ENCODE results near the gene LOXL1.
"Not testable (repeated sequence)": the region's sequence is repeated elsewhere in the genome, so short reads cannot be mapped to it uniquely, and the experiment has no call there.

LOXL1 gene

DNA sequence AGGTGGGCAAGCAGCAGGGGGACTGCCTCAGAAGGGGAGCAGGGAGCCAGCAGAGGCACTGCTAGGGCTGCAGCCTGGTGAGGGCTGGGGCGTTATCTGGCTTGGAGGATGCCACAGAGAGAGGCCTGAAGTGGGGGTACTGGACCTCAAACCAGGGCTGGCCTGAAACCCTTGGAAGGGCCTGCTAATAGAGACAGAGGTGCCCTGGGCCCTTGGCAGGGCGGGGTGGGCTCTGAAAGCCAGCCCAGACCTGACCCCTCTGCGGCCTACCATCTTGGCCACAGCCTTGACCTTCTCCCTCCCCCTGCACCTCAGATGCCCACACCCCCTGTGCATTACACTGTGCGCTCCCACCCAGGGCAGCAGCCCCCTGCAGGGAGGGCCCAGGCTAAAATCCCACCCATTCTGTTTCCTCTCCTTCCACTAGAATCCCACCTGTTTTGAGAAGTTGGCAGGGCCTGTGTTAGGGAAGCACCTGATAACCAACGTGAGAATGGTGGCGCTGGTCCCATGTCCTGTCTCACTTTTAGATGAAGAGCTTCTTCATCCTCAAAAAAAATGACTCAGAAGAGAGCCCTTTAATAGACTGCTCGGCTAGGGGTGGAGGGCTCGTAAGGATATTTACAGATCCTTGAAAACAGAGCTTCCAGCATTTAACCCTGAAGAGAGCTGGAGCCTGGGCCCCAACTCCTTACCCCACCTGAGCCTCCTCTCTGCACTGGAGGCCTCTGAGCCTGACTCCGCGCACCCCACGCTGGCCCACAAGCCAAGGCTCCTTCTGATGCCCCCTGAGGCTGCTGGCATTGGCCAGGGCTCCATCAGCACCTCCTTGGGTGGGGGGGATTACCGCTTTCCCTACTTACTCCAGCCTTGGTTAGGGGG, 29.8 kb downstream of the LOXL1 start:
- DNase-seq, result no peak

DNA sequence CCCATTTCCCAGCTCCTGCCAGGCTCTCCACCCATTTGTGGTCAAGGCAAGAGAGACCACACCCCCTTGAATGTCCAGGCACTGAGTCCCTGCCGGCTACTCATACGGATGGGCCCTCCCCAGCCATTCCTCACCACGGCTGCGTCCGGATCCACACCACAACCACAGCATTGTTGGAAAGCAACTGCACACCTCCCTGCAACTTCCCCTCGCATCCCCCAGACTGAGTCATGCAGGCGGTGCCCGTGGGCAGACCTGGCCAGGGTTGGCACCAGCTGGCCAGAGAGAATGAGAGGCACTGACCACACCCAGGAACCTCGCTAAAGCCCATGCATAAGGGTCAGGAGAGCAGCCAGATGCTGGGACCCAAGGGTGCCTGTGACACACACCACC, 30.5 kb downstream of the LOXL1 start:
- no peak for DNase-seq

DNA sequence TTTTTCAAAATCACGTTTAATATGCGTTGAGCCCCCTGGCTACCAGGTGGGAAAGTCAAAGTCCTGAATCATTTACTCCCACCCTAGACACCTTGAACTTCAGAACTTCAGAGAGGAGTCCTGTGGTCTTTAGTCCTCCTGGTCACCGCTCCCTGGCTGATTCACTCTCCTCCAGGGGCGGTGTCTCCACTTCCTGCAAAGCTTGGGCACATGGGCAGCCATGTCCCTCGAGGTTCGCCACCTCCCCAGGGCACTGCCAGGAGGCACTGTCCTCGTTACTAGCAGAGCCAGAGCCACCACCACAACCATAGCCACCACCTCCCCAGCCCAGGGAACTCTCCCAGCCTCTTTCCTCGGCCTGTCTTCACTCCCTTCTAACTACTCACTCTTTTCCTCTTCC, 31.0 kb downstream of the LOXL1 start:
- DNase-seq, result no peak

DNA sequence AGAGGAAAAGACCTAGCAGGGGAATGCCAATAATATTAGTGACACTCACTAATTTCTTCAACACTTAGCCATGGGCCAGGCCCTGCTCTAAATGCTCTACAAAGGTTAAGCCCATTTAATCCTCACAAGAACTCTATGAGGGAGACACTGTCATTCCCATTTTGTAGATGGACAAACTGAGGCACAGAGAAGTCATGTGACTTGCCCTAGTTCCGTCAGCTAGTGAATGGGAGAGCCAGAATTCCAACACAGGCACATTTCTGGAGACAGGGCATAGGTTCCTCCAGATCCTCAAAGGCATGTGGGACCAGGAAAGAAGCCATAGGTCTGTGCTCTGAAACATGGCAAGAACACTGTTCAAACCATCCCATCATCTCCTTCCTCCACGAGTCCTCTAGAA, 31.5 kb downstream of the LOXL1 start:
- DNase-seq, result no peak

DNA sequence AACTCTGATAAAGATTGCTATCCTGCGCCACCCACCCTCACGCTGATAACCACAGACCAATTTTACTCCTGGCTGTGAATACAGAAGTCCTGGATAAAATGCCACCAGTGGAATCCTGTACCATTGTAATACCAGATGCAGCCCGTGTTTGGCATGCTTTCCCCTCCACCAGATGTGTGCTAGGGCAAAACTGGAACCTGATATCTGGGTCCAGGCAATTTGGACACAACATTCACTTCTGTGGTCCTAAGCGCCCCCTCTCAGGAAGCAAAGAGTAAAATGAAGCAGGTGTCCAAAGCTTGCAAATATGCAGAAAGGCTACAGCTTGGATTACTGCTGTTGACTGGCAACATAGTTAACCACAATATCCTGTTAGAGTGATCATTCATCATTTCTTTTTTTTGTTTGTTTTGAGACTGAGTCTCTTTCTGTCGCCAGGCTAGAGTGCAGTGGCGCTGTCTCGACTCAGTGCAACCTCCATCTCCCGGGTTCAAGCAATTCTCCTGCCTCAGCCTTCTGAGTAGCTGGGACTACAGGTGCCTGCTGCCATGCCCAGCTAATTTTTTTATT, 32.8 kb downstream of the LOXL1 start:
- peak; percentile 57 for DNase-seq

DNA sequence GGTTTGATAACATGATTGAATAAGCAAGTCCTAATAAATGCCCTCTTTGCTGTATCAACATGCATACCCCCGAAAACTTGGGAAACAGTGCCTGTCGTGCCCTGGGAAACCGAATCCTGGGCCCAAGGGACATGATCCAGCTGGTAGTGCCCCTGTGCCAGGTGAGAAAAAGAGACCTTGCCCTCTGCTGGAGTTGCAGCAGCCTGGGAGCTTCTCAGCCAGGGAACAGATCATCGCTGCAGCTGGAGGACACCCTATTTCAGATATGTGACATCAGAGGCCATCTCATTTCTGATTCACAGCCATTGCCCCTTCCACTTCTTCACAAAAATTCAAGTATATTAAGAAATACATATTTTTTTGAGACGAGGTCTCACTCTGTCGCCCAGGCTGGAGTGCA, 33.5 kb downstream of the LOXL1 start:
- DNase-seq, result no peak

DNA sequence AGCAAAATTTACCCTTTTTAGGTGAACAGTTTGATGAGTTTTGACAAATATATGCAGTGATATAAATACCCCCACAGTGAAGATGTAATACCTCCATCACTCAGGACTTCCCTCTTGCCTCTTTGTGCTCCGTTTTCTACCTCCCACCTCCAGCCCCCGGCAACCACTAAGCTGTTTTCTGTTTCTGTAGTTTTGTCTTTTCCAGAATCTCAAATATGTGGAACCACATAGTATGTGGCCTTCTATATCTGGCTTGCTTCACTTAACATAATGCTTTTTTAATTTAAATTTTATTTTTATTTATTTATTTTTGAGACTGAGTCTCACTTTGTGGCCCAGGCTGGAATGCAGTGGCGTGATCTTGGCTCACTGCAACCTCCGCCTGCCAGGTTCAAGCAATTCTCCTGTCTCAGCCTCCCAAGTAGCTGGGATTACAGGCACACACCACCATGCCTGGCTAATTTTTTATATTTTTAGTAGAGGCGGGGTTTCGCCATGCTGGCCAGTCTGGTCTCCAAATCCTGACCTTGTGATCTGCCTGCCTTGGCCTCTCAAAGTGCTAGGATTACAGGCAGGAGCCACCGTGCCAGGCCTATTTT, 34.3 kb downstream of the LOXL1 start:
- DNase-seq, result not testable (repeated sequence)

DNA sequence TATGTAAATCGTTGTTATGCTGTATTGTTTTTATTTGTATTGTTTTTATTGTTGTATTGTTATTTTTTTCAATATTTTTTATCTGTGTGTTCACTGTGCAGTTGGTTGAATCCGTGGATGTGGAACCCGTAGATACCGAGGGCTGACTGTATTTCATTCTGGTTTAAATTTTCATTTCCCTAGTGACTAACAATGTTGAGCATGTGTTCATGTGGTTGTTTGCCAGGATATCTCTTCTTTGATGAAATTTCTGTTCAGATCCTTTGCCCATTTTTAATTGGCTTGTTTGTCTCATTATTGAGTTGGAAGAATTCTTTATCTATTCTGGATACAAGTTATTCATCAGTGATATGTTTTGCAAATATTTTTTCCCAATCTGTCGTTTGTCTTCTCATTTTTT, 36.2 kb downstream of the LOXL1 start:
- no peak for DNase-seq

DNA sequence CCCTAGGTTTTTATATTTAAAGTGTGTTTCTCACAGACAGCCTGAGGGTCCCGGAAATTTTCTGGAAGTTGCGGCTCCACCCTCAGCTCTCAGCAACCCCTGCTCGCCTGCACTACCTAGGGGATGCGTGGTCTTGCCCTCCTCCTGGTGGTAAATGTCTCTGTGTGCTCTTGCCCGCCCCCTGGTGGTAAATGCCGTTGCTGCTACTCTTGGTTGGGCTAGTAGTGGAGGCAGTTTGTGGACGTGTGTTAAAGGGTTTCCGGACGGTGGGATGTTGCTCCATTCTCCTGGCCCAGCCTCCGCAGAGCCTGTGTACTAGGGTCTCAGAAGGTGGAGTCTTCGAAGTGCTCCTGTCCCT, 38.5 kb downstream of the LOXL1 start:
- peak; percentile 88 for DNase-seq

DNA sequence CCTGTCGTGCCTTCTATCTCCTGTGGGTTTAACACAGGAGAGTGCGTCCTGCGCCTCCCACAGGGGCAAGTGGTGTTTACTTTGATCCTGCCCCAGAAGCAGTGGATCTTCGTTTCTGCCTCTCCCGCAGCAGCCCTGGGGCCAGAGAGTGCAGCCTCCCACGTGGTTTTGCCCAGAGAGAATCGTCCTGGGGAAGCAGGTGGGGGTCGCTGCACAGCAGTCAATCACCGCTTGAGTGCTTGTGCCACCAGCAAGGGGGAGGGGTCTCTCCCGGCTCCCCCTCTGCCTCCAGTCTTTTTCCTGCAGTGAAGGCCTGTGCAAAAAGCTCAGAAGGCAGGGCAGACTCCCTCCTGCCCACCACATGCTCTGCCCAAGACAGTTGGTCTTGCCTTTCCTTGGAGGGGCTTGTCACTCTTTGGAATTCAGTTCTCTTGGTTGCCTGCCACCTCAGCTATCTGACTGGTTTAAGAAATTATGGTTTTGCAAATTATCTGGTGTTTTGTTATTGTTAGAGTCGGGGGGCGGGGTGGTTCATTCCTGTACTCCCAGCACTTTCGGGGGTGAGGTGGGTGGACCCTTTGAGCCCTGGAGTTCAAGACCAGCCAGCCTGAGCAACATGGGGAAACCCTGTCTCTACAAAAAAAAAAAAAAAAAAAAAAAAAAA, 39.0 kb downstream of the LOXL1 start:
- no peak for DNase-seq

DNA sequence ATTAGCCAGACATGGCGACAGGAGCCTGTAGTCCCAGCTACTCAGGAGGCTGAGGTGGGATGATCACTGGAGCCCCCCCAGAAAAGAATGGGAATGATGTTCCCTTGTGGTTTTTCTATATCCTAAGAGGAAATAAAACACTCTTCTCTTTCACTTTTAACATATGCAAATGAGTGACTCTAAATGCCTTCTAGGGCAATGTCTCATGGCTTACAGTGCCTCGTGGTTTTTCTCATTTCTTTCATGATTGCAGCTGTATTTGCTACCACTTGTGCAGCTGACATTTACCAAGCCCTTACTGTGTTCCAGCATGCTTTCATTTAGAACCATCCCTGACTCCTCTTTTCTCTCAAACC, 39.5 kb downstream of the LOXL1 start:
- peak; percentile 54 for DNase-seq

DNA sequence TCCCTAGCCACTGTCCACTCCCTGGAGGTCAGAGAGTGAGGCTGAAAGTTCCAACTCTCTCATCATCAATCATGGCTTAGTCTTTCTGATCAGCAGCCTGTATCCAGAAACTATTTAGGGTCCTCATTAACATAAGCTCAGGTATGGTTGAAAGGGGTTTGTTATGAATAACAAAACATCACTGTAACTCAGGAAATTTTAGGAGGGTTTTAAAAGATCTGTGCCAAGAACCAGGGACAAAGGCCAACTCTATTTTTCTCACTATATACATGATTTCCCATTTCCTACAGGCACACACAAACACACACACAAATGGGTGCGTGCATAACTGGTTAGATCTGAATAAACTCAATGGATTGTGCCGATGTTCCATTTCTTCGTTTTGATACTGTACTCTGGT, 42.2 kb downstream of the LOXL1 start:
- no peak for DNase-seq

DNA sequence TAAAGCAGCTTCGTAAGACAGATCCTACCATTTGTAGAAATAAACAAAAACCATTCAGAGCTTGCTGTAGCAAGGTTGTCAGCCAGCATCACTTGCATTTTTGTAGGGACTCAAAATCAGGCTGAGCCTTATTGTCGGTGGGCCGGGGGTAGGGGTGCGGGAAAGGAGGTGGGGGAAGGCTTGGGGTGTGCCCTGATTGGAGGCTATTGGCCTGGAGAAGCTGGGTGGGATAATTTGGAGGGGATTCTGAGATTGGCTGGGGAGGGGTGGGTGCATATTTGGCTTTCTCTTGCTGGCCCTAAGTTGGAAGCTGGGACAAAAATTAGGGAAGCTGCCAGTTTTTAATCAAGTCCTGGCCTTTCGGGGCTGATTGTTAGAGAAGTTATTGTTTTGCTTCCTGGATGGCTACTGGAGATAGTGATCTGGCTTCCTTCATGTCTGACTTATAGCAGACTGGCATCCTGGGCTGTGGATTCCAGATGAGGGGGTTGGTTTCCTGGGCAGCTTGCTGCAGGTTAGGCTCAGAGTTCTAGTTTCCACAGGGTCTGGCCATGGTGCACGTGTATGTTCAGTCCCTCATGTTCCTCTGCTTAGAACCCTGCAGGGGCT, 43.0 kb downstream of the LOXL1 start:
- DNase-seq, result no peak

DNA sequence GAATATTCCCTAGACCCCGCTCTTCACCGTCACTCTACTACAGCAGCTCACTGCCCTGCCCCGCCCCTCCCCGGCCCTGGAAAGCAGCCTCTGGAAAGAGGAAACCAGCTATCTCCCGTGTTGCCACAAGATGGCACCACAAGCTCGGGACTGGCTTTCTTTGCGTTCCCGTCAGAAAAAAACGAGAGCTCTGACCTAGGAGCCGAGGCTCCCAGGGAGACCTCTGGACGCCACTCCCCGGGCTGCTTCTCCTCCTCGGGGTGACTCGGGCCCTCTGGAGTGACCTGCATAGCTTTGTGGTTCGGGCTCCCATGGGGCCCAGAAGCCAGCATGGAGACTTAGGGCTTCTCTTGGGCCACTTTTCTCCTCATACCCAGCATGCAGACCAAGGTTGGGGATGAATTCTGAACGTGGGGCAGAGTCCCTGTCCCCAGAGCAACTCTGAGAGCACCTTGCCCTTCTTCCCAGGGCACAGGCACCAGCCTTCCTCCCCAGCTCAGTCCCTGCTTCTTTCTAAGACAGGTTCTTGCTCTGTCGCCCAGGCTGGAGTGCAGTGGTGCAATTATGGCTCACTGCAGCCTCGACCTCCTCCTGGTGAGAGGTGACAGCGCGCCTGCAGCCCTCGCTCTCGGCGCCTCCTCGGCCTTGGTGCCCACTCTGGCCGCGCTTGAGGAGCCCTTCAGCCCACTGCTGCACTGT, 46.9 kb downstream of the LOXL1 start:
- peak; percentile 84 for DNase-seq

DNA sequence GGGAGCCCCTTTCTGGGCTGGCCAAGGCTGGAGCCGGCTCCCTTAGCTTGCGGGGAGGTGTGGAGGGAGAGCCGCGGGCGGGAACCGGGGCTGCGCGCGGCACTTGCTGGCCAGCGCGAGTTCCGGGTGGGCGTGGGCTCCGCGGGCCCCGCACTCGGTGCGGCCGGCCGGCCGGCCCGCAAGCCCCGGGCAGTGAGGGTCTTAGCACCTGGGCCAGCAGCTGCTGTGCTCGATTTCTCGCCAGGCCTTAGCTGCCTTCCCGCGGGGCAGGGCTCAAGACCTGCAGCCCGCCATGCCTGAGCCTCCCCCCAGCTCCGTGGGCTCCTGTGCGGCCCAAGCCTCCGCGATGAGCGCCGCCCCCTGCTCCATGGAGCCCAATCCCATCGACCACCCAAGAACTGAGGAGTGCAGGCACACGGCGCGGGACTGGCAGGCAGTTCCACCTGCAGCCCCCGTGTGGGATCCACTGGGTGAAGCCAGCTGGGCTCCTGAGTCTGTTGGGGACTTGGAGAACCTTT, 47.5 kb downstream of the LOXL1 start:
- not testable (repeated sequence) for DNase-seq

DNA sequence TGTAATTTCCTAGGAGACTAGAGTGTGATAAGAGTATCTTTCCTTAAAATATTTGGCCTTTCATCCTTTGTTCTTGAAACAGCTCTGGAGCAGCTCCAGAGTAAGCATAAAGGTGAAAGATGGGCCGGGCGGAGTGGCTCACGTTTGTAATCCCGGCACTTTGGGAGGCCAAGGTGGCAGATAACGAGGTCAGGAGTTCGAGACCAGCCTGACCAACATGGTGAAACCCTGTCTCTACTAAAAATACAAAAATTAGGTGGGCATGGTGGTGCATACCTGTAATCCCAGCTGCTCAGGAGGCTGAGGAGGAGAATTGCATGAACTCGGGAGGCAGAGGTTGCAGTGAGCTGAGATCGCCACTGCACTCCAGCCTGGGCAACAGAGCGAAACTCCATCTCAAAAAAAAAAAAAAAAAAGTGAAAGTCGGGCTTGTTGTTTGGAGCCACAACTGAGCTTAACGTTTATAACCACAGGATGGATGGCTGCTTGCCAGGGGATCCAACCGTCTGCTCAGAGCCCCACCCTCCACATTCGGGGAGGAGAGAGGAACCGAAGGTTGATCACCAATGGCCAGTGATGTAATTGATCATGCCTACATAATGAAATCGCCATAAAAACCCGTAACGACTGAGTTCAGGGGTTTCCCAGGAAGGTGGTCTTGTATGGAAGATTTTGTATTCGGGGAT, 49.3 kb downstream of the LOXL1 start:
- peak; percentile 58 for DNase-seq

DNA sequence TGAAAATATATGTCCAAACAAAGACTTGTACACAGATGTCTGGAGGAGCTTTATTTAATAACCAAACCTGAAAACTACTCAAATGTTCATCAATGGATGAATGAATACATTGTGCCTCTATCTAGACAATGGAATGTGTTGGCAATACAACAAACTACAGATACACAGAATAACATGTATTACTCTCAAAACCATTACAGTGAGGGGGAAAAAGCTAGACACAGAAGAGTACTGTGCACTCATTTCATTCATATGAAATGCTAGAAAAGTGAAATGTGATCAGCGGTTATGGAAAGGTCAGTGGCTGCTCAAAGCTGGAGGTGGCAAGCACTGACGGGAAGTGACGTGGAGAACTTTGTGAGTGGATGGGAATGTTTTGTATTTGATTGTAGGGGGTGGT, 52.6 kb downstream of the LOXL1 start:
- DNase-seq, result no peak

DNA sequence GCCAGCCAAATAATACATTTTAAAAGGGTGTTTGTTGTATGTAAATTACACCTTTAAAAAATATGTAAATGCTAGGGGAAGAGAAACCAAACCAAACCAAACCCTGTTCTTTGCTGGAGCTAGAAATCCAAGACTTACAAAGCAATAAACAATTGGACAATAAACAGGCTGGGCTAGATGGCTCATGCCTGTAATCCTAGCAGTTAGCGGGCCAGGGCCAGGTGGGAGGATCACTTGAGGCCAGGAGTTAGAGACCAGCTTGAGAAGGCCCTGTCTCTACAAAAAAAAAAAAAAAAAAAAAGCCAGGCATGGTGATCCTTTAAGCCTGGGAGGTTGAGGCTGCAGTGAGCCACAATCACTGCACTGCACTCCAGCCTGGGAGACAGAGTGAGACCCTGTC, 53.4 kb downstream of the LOXL1 start:
- no peak for DNase-seq

DNA sequence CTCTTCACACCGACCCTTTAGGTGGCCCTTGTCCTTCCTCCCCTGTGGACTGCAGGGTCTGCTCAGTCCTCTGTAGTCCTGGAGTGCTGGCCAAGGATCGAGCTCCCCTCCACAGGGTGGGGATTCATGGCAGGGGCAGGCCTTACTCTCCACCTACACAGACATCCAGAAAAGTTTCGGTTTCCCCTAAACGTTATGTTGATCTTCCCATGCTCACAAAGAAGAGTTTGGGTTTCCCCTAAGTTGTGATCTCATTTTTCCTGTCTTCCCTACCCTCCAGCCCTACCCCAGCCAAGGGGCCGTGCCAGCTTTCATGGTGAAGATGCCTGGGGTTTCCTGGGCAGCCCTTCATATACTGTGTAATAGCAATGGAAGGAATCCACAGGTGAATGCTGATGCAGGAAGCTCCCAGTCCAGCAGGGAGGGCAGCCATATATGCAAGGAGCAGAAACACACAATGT, 55.5 kb downstream of the LOXL1 start:
- DNase-seq, result no peak

DNA sequence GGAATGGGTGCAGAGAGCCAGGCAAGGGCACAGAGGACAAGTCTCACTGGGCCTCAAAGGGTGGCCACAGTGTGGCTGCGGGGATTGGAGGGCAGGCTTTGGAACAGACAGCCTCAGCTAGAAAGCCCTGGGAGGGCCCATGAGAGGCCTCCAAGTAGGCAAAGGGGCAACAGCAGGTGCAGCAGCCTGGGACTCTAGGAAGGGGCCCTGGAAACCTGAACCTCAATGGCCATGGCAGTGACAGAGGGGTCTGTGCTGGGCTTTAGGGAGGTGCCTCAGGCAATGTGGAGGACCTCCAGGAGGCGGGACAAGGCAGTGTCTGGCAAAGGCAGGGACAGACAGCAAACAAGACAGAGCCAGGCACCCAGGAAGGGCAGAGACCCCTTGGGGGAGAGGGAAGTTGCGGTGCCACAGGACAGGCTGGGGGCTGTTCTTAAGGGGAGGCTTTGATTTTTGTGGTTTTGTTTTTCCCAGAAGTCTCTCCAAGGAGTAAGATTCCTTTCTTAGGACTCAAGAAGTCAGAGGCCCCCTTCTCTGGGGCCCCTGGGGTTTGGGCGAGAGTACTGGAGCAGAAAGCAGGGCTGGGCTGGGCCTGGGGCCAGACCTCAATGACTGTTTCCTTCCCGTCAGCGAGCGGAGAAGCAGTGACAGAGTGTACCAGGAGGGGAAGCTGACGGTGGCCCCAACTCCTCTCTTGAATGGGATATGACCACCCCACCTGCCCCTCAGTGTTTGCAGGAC, 56.1 kb downstream of the LOXL1 start:
- DNase-seq, result no peak

DNA sequence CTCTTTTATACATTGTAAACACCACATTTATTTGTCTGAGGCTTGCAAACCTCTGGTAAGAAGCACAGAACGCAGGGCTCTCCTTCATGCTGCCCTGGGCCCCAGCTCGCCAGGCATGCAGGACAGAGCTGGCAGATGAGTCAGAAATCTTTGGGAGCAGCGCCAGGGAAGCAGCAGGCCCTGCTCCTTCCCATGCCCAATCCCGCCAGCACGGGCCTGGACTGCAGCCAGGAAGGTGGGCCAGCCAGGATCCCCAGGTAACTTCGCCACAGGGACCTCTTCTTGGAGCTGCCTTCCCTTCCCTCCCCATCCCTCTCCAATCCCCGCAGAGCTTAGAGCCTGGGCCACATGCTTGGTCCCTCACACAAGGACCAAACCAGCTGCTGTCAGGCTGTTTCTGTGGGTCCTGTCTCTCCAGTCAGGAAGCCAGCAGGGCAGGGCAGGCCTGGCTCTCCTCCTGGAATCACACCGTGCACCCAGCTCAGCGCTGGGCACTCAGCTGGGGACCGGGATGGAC, 57.0 kb downstream of the LOXL1 start:
- DNase-seq, result no peak

Measured in CD4-positive, alpha-beta T cell treated with Interleukin-17A for 1 hour (primary cell).